TTC549 (cell line): ENCODE data around the gene SCO2.
"Not testable (repeated sequence)": the region's sequence is repeated elsewhere in the genome, so short reads cannot be mapped to it uniquely, and the experiment has no call there.

Source experiments
- FAIRE-seq: peaks from 2 replicates; lab custom pipeline; 2012; peaks lifted over from hg19 to GRCh38; lab: Jason Lieb, UNC

Gene SCO2

DNA sequence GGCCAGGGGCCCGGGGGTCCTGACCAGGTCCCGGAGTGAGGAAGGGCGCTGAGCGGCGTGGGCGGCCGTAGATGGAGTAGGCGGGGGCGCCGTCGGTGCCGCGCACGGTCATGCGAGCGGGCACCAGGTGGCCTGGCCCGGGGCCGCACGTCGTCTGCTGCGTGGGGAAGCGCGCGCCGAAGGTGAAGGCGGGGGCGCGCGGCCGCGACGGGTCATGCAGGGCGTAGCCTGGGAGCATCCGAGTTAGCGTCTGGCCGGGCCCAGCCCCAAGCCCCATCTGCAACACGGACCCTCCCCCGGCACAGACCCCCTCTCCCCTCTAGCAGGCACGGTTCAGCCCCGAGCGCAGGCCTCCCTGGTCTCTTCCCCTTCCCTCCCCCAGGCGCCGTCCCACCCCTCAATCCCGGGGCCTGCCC lies 6.2 kb upstream of the SCO2 start:
- FAIRE-seq = no peak

DNA sequence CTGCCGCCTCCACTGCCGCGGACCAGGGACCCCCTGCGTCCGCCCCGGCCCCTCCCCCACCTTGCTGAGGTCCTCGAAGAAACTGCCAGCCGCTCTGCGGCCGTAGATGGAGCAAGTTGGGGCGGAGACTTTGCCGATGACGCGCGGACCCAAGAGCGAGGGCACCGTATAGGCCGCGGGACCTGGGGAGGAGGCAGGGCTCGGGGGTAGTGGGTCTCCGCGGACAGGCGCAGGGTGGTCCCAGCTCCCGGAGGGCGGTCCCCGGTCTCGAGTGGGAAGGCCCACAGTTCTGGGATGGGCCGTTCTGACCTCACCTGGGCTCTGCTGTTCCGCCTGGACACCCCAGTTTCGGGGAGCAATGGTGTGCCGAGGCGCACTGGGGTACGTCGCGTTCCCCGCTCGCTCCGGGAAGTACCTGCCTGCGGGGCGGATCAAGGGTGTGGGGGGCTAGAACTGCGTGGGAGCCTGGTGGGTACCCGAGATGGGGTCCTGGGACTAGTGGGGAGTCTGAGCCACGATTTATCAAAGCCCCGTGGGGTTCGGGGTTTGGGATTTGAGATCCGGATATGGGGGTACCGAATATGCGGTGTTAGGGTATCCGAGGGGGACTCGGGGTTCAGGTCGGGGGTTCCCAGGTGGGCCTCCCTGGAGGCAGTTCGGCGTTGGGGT lies 5.6 kb upstream of the SCO2 start:
- no peak for FAIRE-seq

DNA sequence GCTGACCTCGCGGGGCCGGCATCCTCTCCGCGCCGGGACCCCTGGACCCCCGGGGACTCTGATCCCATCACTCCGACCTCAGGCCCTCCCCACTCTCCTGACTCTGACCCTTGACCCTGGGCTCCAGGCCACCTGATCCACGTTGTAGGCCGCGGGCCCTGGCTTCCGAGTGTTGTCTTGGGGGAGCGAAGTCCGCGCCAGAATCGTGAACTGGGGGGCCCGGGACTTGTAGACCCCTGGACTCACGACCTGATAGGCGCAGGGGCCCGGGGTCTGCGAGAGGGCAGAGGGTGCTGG lies 5.1 kb upstream of the SCO2 start:
- FAIRE-seq = no peak

DNA sequence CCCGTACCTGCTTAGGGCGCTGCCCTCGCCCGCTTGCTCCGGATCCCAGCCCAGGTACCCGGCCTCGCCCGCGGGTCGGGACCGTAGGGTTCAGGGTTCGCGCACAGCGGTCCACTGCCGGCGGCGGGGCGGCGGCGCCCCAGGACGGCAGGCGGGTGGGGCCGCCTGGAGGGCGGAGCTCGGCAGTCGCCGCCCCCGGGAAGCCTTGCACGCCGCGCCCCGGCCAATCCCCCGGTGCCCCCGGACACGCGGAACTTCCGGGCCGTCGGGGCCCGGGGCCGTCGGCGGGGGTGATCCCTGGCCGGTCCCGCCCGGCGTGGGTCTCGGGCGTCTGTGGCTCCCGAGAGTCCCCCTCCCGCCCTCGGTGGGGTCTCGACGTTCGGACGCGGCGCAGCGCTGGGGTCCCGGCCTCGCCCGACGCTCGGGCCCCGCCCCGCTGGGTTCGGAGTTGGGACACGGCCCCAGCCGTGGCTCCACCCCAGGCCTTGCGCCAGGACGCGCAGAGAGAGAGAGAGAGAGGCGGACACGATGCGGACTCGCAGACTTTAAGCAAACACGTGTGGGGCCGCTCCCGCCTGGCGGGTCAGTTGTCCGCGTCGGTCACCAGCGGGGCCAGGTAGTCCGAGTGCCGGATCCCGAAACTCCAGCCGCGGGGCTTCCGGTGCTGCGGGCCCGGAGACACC lies 4.6 kb upstream of the SCO2 start, which contains the start of gene TYMP:
Gene TYMP, minus strand, starts transcription at position 116 of the 683 bp plus-strand sequence. CDS start 303 bp downstream, outside the sequence.
- FAIRE-seq = no peak

DNA sequence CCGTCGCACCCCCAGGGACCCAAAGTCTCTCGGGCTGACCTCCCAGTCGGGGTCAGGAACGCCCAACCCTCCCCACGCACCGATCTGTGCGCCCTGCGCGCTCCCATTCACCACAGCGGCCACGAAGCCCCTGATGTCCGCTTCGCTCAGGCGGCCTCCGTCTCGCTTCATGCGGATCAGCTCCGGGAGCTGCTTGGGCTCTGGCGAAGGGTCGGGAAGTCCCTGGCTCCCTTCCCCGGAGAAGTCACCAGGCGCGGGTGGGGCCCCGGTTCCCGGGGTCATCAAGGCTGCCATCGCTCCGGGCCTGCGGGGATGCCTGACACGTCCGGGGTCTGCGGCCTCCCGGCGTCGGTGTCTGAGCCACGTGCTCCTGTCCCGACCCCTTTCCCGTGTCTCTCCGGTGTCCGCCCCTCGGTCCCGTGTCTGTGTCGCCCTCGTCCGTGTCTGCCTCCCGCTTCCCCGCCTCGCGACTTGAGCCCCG lies 4.1 kb upstream of the SCO2 start:
- no peak for FAIRE-seq

DNA sequence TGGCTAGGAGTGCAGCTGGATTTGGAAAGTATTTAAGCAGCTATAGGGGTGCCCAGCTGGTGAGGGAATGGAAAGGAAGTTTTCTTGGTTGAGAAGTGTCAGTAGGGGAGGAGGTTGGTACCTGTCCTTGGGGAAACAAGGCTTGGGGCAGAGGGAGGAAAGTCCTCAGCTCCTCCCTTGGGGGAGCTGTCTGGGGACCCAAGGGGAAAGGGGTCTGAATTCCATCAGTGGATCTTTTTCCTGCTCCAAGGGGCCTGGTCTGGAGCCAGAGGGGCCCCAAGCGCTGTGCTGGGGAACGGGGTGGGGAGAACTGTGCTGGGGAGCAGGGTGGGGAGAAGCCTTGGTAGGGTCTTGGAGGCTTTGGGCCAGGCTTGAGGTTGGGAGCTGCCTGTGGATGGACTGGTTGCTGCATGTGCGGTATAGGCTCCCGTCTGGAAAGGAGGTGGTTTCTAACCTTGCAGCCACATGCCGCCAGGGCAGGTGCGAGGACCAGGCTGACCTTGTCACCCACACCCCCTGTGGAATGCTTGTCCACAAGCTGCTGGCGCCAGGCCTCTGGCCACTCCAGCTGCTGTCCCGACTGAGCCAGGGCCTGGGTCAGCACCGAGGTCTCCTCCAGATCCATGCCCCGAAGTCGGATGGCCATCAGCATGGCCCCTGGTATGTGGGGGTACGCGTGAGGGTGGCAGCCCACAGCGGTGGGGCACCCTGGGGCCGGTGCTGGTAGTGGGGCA lies 3.5 kb upstream of the SCO2 start:
- no peak for FAIRE-seq

DNA sequence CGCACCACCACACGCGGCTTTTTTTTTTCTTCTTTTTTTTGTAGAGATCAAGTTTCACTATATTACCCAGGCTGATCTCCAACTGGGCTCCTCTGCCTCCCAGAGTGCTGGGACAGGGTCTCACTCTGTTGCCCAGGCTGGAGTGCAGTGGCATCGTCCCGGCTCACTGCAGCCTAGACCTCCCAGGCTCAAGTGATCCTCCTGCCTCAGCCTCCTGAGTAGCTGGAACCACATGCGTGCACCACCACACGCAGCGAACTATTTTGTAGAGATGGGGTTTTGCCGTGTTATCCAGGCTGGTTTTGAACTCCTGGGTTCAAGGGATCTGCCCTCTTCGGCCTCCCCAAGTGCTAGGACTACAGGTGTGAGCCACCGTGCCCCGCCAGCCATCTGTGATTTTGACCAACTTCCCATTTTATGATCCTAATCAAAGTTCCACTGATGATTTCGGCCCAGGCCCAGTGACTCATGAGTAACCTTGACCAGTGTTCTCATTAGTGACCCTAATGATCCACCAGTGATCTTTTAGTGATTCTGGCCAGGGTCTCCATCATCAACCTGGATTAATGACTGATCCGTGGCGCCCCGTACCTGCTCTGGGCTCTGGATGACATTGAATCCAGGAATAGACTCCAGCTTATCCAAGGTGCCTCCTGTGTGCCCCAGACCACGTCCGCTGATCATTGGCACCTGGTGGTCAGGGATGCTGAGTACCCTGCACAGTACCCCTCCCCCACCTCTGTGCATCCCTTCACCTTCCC lies 2.7 kb upstream of the SCO2 start:
- no peak for FAIRE-seq

DNA sequence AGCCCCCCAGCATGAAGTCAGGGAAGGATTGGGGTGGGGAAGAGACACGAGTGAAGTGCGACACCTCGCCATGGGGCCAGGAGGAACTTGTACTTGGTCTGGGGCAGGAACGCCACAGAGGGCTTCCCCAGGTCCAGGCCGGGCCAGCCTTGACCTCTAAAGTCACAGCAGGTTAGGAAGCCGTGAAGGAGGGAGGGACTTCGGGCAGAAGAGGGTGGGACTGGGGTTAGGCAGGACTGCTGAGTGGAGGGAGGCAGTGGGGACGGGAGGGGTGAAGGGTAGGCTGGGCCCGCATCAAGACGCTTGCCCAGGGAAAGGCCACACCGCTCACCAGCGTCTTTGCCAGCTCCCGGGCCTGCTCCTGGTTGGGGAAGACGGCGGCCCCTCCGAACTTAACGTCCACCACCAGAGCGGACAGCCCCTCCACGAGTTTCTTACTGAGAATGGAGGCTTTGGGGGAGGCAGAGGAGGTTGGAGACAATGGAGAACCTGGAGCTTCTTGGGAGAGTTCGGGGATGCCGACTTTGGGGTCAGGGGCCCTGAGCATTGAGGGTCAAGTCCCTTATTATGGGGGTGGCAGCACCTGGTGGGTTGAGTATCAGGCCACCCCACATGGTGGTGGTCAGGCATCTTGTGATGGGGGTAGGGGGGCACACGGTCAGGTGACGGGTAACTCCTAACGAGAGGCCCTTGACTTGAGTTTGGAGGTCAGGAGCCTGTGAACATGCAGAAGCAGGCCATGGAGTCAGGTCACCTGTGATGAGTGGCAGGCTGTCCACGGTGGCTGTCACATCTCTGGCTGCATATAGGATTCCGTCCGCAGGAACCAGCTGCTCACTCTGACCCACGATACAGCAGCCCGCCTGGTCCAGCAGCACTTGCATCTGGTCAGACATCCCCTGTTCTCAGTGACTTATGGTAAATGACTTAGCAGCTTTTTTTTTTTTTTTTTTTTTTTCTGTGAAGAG lies 1.7 kb upstream of the SCO2 start:
- no peak for FAIRE-seq

DNA sequence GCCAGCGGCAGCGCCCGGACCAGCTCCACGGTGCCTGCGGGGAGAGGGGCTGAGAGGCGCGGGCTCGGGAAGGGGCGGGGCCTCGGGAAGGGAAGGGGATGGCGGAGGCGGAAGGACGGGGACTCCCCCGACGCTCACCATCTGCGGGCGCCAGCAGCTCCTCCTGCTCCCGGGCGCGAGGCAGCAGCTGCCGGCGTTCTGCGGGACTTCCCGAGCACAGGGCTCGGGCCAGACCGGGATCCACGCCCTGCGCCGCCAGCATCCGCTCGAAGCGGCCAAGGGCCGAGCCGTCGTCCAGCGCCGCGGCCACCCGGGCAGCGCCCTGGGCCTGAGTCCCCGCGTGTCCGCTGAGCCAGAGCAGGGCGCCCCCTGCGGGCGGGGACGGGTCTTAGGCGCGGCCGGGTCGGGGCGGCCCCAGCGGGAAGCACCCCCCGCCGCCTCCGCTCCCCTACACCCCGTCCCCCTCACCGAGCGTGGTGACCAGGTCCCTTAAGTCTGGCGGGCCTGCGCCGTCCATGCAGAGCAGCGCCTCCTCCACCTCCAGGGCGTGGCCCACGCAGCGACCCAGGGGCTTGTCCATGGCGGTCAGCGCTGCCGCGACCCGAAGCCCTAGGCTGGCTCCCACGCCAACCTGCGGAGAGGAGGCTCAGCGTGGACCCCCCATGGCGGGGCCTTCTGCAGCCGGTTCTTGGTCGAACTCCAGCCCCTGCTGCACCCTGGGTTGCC lies 873 bp upstream of the SCO2 start:
- no peak for FAIRE-seq

DNA sequence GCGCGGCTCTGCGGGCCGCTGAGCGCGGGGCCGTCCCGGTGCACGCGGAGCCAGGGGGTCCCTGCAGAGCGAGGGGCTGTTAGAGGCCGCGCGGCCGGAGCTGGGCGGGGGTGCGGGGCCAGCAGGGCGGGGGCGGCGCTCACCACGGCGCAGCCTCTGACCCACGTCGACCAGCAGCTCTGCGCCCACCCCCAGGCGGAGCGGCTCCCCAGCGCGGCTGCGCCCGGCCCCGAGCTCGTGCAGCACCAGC lies 385 bp upstream of the SCO2 start:
- no peak for FAIRE-seq

DNA sequence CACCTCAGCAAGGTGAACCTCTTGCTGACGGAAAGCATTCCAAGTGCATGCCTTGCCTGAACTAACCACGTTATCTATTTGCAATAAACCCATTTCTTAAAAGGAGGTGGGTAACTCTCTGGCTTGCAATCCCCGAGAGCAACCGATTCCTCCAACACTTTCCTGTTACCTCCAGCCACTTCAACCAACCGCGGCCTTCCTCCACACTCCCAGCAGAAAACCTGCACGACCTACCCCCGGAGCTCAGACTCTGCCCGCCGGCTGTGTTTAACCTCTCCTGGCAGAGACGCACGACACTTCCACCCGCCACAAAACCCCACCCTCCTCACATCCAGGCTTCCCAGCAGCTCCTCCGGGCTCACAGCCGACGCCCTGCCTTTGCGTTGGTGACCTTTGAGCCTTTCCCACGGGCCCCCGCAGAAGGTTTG lies 708 bp downstream of the SCO2 start:
- no peak for FAIRE-seq

DNA sequence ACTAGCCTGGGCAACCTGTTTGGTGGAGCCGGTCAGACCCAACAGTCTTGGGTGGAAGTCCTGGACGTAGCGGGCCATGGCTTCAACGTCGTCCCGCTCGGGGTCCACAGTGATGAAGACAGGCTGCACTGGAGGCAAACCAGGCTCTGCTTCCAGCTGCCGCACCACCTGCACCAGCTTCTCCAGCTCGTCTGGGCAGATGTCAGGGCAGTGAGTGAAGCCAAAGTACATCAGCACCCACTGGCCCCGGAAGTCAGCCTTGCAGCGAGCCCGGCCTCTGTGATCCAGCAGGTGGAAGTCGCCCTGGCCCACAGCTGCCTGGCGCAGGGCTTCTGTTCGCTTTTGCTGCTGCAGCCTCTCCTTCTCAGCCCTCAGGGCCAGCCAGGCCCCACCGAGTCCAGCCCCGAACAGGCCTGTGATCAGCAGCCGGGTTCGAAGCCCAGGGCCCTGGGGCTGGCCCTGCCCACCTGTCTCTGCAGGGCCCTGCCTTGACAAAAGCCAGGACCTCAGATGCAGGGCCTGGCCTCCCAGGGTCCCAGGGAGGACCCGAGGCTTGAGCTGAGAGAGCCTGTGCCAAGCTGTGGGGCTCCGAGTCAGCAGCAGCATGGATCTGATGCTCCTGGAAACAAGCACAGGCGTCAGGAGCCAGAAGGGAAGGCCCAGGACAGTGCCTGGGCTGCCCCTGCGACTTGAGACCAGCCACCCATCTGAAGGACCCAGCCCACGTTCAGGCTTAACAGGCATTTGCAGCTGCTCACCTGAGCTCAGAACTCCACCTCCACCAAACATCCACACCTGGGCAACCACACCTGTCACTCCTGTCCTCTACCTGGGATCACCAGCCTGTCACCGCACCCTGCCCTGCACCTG lies 1.4 kb downstream of the SCO2 start:
- no peak for FAIRE-seq

DNA sequence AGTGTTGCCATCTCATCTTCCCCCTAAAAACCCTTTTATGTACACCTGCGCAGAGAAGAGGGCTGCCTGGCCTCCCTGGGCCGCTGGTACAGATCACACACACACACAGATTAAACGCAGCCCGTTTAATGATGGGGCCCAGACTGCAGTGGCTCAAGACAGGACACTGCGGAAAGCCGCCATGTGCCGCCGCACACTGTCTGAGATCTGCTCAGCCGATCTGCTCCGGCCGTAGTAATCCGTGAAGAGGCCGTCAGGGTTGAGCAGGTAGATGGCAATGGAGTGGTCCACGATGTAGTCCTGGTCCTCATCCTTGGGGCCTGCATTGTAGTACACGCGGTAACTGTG lies 2.0 kb downstream of the SCO2 start:
- no peak for FAIRE-seq

DNA sequence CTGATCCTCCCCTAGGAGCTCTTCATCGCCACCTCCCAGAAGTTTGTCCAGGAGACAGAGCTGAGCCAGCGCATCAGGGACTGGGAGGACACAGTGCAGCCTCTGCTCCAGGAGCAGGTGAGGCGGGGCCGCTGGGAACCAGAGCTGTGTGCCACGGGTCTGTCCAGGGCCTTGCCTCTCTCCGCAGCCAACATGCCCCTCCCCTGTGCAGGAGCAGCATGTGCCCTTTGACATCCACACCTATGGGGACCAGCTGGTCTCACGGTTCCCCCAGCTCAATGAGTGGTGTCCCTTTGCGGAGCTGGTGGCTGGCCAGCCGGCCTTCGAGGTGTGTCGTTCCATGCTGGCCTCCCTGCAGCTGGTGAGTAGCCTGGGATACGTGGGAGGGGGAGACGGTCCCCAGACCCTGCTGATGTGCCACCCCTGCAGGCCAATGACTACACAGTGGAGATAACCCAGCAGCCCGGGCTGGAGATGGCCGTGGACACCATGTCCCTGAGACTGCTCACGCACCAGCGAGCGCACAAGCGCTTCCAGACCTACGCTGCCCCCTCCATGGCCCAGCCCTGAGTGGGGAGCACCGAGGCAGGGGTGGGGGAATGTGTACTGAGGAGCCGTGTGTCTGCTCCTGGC lies 2.5 kb downstream of the SCO2 start:
- no peak for FAIRE-seq

DNA sequence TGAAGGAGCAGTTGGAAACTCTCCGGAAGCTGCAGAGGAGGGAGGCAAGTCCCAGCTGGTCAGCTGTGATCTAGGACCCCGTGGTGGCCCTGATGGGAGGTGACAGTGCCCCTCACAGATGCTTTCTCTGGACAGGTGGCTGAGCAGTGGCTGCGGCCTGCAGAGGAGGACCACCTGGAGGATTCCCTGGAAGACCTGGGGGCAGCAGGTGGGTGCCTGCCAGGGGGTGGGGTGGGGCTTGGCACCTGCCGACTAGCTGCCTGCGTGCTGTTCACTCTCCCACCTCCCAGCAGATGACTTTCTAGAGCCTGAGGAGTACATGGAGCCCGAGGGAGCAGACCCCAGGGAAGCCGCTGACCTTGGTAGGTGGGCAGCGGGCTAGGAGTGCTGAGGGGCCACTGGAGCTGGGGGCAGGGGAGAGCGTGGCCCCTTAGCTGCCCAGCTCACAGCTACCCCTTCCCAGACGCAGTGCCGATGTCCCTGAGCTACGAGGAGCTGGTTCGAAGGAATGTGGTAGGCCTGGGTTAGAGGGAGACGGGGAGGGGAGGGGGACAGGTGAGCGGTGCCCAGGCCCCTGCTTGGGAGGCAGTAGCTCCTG lies 3.1 kb downstream of the SCO2 start:
- no peak for FAIRE-seq

DNA sequence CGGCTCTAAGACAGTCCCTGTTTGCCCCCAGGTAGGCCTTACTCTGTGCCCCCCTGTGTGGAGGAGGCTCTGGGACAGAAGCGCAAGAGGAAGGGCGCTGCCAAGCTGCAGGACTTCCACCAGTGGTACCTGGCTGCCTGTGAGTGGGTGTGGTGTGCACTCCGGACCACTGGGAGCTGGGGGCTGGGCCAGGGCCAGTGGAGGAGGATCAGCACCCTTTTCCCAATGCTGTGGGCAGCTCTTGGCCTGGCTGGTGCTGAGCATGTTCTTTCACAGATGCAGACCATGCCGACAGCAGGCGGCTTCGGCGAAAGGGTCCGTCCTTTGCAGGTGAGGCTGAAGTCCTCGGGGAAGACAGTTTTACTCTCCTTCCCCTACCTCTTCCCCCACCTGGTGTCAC lies 3.7 kb downstream of the SCO2 start:
- no peak for FAIRE-seq

DNA sequence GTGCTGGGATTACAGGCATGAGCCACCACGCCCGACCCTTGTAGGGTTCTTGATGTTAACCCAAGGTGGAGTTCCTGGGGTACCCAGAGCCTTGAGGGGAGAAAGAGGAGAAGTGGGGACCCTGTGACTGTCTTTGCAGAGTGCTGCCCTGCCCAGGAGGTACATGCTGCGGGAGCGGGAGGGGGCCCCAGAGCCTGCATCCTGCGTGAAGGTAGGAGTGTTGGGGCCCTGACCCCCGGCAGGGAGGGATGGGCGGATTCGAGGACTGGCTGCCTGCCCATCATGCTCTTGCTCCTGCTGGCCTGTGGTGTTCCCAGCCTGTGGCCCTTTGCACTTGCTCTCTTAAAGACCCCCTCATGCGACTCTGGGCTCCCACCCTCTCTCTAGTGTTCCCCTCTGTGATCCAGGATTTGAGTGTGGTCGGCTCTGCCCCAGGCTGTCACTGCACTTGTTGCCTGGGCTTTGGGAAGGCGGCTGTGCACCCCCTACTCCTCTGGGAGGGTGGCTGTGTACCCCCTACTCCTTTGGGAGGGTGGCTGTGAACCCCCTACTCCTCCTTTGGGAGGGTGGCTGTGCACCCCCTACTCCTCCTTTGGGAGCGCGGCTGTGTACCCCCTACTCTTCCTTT lies 4.5 kb downstream of the SCO2 start:
- FAIRE-seq = no peak

DNA sequence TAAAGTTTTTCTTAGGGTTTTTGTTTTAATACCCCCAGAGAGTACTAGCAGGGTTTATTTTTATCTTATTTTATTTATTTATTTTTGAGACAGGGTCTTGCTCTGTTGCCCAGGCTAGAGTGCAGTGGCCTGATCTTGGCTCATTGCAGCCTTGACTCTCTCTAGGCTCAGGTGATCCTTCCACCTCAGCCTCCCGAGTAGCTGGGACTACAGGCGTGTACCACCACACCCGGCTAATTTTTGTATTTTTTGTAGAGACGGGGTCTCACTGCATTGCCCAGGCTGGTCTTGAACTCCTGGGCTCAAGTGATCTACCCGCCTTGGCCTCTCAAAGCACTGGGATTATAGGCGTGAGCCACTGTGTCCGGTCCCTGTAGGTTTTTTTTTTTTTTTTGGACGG lies 5.2 kb downstream of the SCO2 start:
- not testable (repeated sequence) for FAIRE-seq

DNA sequence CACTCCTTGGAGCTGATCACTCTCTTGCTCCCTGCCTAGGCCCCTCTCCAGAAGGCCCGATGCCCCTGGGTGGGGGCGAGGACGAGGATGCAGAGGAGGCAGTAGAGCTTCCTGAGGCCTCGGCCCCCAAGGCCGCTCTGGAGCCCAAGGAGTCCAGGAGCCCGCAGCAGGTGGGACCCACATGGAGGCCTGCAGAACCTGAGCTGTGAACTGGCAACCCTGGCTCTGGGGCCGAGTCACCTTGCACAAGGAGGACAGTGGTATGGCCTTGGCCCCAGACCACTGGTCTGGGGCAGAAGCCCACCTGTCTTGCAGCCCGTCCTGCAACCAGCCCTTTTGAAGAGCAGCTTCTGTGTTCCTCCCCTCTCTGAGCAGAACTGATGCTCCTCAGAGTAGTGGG lies 6.2 kb downstream of the SCO2 start:
- FAIRE-seq = no peak
